Measurements from ENCODE around the gene RNF13. TPM values are rescaled to one million over a fixed set of nuclear protein-coding genes. Genes with fewer than 3 reads are reported as not detected.

RNF13 gene
- total RNA-seq, 1 experiment from 2014 or later: 33.8 TPM

DNA sequence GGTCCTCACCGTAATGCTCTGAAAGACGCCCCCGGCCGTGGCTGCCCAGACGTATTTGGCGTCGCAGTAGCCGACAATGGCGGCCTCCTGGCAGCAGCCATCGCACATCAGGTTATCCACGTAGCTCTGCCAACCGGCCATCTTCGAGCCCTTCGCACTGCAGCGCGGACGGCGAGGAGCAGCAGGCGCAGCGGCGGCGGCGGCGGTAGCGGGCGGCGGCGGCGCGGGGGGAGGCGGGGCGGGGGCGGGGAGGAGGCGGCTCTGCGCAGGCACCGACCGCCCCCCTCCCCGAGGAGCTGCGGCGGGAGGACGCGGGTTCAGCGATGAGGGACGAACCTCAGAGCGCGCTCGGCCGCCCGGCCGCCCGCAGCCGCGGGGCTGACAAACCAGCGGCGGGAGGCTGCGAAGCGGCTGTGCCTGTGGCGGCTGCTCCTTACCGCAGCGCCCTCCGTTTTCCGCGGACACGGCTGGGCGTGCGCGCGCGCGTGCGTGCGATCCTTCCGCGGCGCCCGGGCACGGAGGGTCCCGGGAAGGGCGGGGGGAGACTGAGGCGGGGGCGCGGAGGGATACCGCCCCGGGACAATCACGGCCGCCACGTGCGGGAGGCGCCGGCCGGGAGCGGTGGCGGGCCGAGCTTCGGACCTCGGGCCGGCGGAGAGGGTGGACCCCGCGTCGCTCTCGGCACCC lies 157.8 kb downstream of the RNF13 start, which contains the start of gene PFN2:
TSS of gene PFN2 (minus strand) at position 180 of the 687 bp plus-strand sequence. CDS start at position 141, 39 bp downstream.
- Histone ChIP-seq H3K9me2 (replicated peaks; ENCODE audit: low read length) (no peaks in the 10 kb centered on the region), H3K36me3 (ENCODE audit: low read depth, low read length) (peaks cover 21% of the 10 kb centered on the region), H3F3A (ENCODE audit: low read length, unreplicated experiment) (no peaks in the 10 kb centered on the region), H3K4me3 (ENCODE audit: low read length) (peak within 1 kb of the TSS; percentile 79), H3K9ac (ENCODE audit: low read length) (peak within 1 kb of the TSS; percentile 94), H3K4me2 (ENCODE audit: low read length) (peak within 1 kb of the TSS; percentile 94), H3K27ac (ENCODE audit: low read length) (peak within 1 kb of the TSS; percentile 86), H2AFZ (ENCODE audit: low read length) (peak within 1 kb of the TSS; percentile 77), H3K9me3 (ENCODE audit: low read length) (no peaks in the 10 kb centered on the region), H3K79me2 (ENCODE audit: low read length) (peaks cover 75% of the 10 kb centered on the region), H4K20me1 (ENCODE audit: low read length) (peaks cover 21% of the 10 kb centered on the region), H3K4me1 (ENCODE audit: insufficient read depth, low read length) (peaks cover 29% of the 10 kb centered on the region), H3K27me3 (ENCODE audit: low read length) (no peaks in the 10 kb centered on the region)
- no peak for TF ChIP-seq EZH2phosphoT487 (IDR thresholded peaks at IDR 0.05; ENCODE audit: borderline replicate concordance, low read length)
- TF ChIP-seq, protein P1, sequence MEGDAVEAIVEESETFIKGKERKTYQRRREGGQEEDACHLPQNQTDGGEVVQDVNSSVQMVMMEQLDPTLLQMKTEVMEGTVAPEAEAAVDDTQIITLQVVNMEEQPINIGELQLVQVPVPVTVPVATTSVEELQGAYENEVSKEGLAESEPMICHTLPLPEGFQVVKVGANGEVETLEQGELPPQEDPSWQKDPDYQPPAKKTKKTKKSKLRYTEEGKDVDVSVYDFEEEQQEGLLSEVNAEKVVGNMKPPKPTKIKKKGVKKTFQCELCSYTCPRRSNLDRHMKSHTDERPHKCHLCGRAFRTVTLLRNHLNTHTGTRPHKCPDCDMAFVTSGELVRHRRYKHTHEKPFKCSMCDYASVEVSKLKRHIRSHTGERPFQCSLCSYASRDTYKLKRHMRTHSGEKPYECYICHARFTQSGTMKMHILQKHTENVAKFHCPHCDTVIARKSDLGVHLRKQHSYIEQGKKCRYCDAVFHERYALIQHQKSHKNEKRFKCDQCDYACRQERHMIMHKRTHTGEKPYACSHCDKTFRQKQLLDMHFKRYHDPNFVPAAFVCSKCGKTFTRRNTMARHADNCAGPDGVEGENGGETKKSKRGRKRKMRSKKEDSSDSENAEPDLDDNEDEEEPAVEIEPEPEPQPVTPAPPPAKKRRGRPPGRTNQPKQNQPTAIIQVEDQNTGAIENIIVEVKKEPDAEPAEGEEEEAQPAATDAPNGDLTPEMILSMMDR (conservative IDR thresholded peaks at IDR 0.05; ENCODE audit: low read depth, low read length): no peak
- no peak for TF ChIP-seq EZH2 (IDR thresholded peaks at IDR 0.05; ENCODE audit: low read length, unreplicated experiment)
- no TSS peak for BruUV-seq (replicated peaks)
- DNase-seq (peak; percentile 72), ATAC-seq (peak; percentile 58)
- POLR2A ChIA-PET (ENCODE audit: unreplicated experiment): interaction anchor here (0.9 kb wide), 1 partner anchor 213 kb away, joined by 11 read pairs; no protein-coding TSS in a partner anchor
- intact Hi-C loops (cut with micrococcal nuclease): loop anchor here (2.0 kb wide), 1 partner anchor 108 kb away; no protein-coding TSS in a partner anchor
- CTCF ChIA-PET: interaction anchor here (0.6 to 3.3 kb wide), 3 partner anchors 105 to 213 kb away, joined by 4 to 45 read pairs (median 7); no protein-coding TSS in a partner anchor

DNA sequence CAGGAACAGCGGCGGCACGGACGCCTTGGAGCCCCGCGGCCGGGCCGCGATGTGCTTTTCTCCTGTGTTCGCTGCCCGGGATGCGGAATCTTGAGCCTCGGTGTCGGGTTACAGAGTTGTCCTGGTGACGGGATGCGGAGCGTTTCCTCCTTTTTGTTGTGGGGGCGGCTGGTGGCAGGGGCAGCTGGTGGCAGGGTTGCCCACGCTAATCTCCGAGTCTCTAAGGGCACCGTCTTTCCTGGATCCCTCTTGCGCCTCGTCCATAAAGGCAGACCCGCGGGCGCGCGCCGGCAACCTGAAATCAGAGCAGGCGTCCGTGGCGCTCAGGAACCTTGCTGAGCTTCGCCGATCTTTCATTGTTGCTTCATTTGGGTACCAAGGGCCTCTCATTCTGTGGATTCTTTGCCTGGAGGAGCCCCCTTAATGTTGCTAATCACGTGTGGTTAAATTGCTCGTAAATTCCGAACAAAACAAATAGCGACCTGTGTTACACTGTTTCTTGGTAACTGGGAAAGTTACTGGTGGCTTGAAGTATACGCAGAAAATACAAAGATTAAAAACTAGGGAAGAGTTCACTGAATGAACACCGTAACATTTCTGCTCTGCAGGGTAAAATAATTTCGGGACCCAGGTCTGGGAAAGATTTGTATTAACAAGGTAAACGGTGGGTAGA lies 158.5 kb downstream of the RNF13 start:
- H3K27me3 ChIP-seq (ENCODE audit: low read length): no peaks in the 10 kb centered on the region
- H3K4me3 ChIP-seq (ENCODE audit: low read length): peak overlapping the region; percentile 79
- ATAC-seq: peak; percentile 32
- H3K9me2 ChIP-seq (replicated peaks; ENCODE audit: low read length): no peaks in the 10 kb centered on the region
- ChIA-PET CTCF (interaction anchor here (3.3 kb wide), 1 partner anchor 213 kb away, joined by 45 read pairs; no protein-coding TSS in a partner anchor), POLR2A (ENCODE audit: unreplicated experiment) (no interaction called here)
- peak overlapping the region; percentile 55 for H3K27ac ChIP-seq (ENCODE audit: low read length)
- peak overlapping the region; percentile 94 for H3K9ac ChIP-seq (ENCODE audit: low read length)
- H3K9me3 ChIP-seq (ENCODE audit: low read length): no peaks in the 10 kb centered on the region
- no peaks in the 10 kb centered on the region for H3F3A ChIP-seq (ENCODE audit: low read length, unreplicated experiment)
- intact Hi-C loops (cut with micrococcal nuclease): loop anchor here (2.0 kb wide), 1 partner anchor 107 kb away; no protein-coding TSS in a partner anchor
- peaks cover 14% of the 10 kb centered on the region for H3K36me3 ChIP-seq (ENCODE audit: low read depth, low read length)
- peak overlapping the region; percentile 94 for H3K4me2 ChIP-seq (ENCODE audit: low read length)
- peaks cover 14% of the 10 kb centered on the region for H4K20me1 ChIP-seq (ENCODE audit: low read length)
- peak; percentile 67 for DNase-seq
- H3K79me2 ChIP-seq (ENCODE audit: low read length): peaks cover 68% of the 10 kb centered on the region
- peak overlapping the region; percentile 77 for H2AFZ ChIP-seq (ENCODE audit: low read length)
- H3K4me1 ChIP-seq (ENCODE audit: insufficient read depth, low read length): peaks cover 22% of the 10 kb centered on the region
- no peak for TF ChIP-seq EZH2 (IDR thresholded peaks at IDR 0.05; ENCODE audit: low read length, unreplicated experiment)
- TF ChIP-seq, protein P1 (conservative IDR thresholded peaks at IDR 0.05; ENCODE audit: low read depth, low read length): no peak
- no peak for TF ChIP-seq EZH2phosphoT487 (IDR thresholded peaks at IDR 0.05; ENCODE audit: borderline replicate concordance, low read length)
- TSS peak; percentile 61 for BruUV-seq (replicated peaks)
